CD4-positive, alpha-beta memory T cell (primary cell): Measurements from ENCODE around the gene CENPL. TPM values are rescaled to one million over a fixed set of nuclear protein-coding genes. Genes with fewer than 3 reads are reported as not detected.

Experiments
- CTCF ChIA-PET: fragments of 350-600 bp; sonication (Branson Sonifier 250); formaldehyde crosslinking; loops from one replicate; lab custom pipeline; 2021; ENCODE audit warnings: inconsistent platforms; ENCODE audit not compliant: partially characterized antibody; lab: Charles Lee
- POLR2A ChIA-PET: fragments of 350-600 bp; sonication (Branson Sonifier 250); formaldehyde crosslinking; loops from one replicate; lab custom pipeline; 2021; ENCODE audit not compliant: partially characterized antibody; lab: Charles Lee
- DNase-seq, 5 donors: peaks; one replicate each; pipeline versions ENCODE4 v3.0.0 to v3.0.0-alpha.2; 2020 to 2022; ENCODE audit warnings: mixed read lengths in 1 of 5
- H3K27ac ChIP-seq: one replicate; pipeline ENCODE4 v1.7.0; 2013; ENCODE audit warnings: low read depth, low read length
- H3K27me3 ChIP-seq: 2 replicates; pipeline ENCODE4 v1.7.0; 2013; ENCODE audit warnings: mild to moderate bottlenecking, low read length, moderate library complexity; ENCODE audit not compliant: insufficient read depth
- H3K36me3 ChIP-seq: 2 replicates; pipeline ENCODE4 v1.7.0; 2013; ENCODE audit warnings: mild to moderate bottlenecking, low read length, moderate library complexity; ENCODE audit not compliant: insufficient read depth
- H3K4me1 ChIP-seq: 2 replicates; pipeline ENCODE4 v1.7.0; 2013; ENCODE audit warnings: mild to moderate bottlenecking, low read length, moderate library complexity; ENCODE audit not compliant: insufficient read depth
- H3K4me3 ChIP-seq, 2 donors: one replicate each; pipeline ENCODE4 v1.7.0; 2013; ENCODE audit warnings: low read length in 2 of 2, mild to moderate bottlenecking in 1 of 2
- H3K9me3 ChIP-seq, 2 donors: one replicate each; pipeline ENCODE4 v1.7.0; 2013; ENCODE audit warnings: low read length in 2 of 2, control low read depth in 1 of 2; ENCODE audit not compliant: control insufficient read depth in 1 of 2
- H3K27ac Mint-ChIP-seq, 7 donors: one replicate each; pipeline ENCODE4 v1.8.0; 2020 to 2021; ENCODE audit warnings: mixed read lengths in 7 of 7, mild to moderate bottlenecking in 6 of 7, inconsistent platforms in 3 of 7, moderate library complexity in 3 of 7
- H3K27me3 Mint-ChIP-seq, 2 donors: one replicate each; pipeline ENCODE4 v1.8.0; 2020 to 2021; ENCODE audit warnings: mixed read lengths in 2 of 2
- H3K36me3 Mint-ChIP-seq, 2 donors: one replicate each; pipeline ENCODE4 v1.8.0; 2020 to 2021; ENCODE audit warnings: mixed read lengths in 2 of 2, inconsistent platforms in 1 of 2, mild to moderate bottlenecking in 1 of 2
- H3K4me1 Mint-ChIP-seq, 4 donors: one replicate each; pipeline ENCODE4 v1.8.0; 2020 to 2021; ENCODE audit warnings: mixed read lengths in 4 of 4, mild to moderate bottlenecking in 1 of 4
- H3K4me3 Mint-ChIP-seq, 8 donors: one replicate each; pipeline ENCODE4 v1.8.0; 2020 to 2021; ENCODE audit warnings: mixed read lengths in 8 of 8, mild to moderate bottlenecking in 7 of 8, moderate library complexity in 6 of 8, inconsistent platforms in 3 of 8
- H3K9me3 Mint-ChIP-seq, 8 donors: one replicate each; pipeline ENCODE4 v1.8.0; 2020 to 2021; ENCODE audit warnings: mixed read lengths in 8 of 8, mild to moderate bottlenecking in 5 of 8, inconsistent platforms in 3 of 8, moderate library complexity in 1 of 8
- intact Hi-C: fragments of 100-400 bp; cut with micrococcal nuclease; formaldehyde crosslinking; loops from one replicate; pipeline ENCODE4 v1.15.1; 2023
- polyA plus RNA-seq, 2 donors: library from polyadenylated mRNA; unstranded; fragments of 300-500 nt; fragmentation: Illumina TruSeq; gene quantifications; one replicate each; pipeline ENCODE4 v1.2.3, GENCODE V29; 2021
- total RNA-seq, 2 experiments: library from RNA; stranded (reverse); gene quantifications; one replicate each; pipeline ENCODE4 v1.2.3, GENCODE V29; 2021

The CENPL gene
- total and polyA plus RNA-seq, 4 experiments from 2014 or later = 6.1 to 10.2 (median 8.0) TPM

GRCh38 chr1:173753830-173754229 is 70.9 kb downstream of the CENPL start:
- H3K4me1 Mint-ChIP-seq = peaks cover 0 to 5% (median 0%) of the 10 kb centered on the region in 4 donors
- intact Hi-C loops = no loop called here
- Histone ChIP-seq H3K4me1 (no peaks in the 10 kb centered on the region), H3K4me3 (no peak overlapping the region), H3K36me3 (peaks cover 60% of the 10 kb centered on the region), H3K27me3 (no peaks in the 10 kb centered on the region), H3K9me3 (no peaks in the 10 kb centered on the region), H3K27ac (no peak overlapping the region)
- no peak for DNase-seq
- H3K27me3 Mint-ChIP-seq = no peaks in the 10 kb centered on the region
- H3K9me3 Mint-ChIP-seq = no peaks in the 10 kb centered on the region
- no peak overlapping the region for H3K4me3 Mint-ChIP-seq
- ChIA-PET POLR2A (no interaction called here), CTCF (interaction anchor here (0.7 kb wide), 1 partner anchor 190 kb away, joined by 3 read pairs; no protein-coding TSS in a partner anchor)
- H3K36me3 Mint-ChIP-seq = peaks cover 38 to 79% of the 10 kb centered on the region in 2 donors
- H3K27ac Mint-ChIP-seq = no peak overlapping the region

Other genes with a start within 250 kb of the CENPL start
- gene SLC9C2, start 221.8 kb downstream of the CENPL start, total RNA-seq = not detected
- gene SLC9C2, start 221.8 kb downstream of the CENPL start, polyA plus RNA-seq = not detected
- gene TEX50, start 189.5 kb downstream of the CENPL start, total RNA-seq = not detected
- not detected for gene TEX50, start 189.5 kb downstream of the CENPL start, polyA plus RNA-seq
- gene ANKRD45, start 155.0 kb downstream of the CENPL start, total RNA-seq = not detected
- not detected for gene ANKRD45, start 155.0 kb downstream of the CENPL start, polyA plus RNA-seq
- 10 to 100 TPM; 41.0 to 43.9 TPM for gene KLHL20, start 109.9 kb downstream of the CENPL start, total RNA-seq
- 10 to 100 TPM; 24.5 to 26.7 TPM for gene KLHL20, start 109.9 kb downstream of the CENPL start, polyA plus RNA-seq
- gene DARS2, start 210 bp downstream of the CENPL start, total RNA-seq = 10 to 100 TPM; 13.4 to 13.5 TPM
- gene DARS2, start 210 bp downstream of the CENPL start, polyA plus RNA-seq = 1 to 10 TPM; 3.6 to 9.7 TPM
- 100 to 1,000 TPM; 676 to 709 TPM for gene GAS5, start 43.1 kb upstream of the CENPL start, total RNA-seq
- 100 to 1,000 TPM; 312 to 395 TPM for gene GAS5, start 43.1 kb upstream of the CENPL start, polyA plus RNA-seq
- gene ZBTB37, start 43.5 kb upstream of the CENPL start, total RNA-seq = 10 to 100 TPM; 24.3 to 26.5 TPM
- gene ZBTB37, start 43.5 kb upstream of the CENPL start, polyA plus RNA-seq = 1 to 10 TPM in 1 of 2 donors, under 1 TPM in 1; 0.95 to 2.2 TPM
- gene SERPINC1, start 92.4 kb upstream of the CENPL start, total RNA-seq = not detected
- gene SERPINC1, start 92.4 kb upstream of the CENPL start, polyA plus RNA-seq = not detected
- 10 to 100 TPM; 49.2 TPM for gene RC3H1, start 197.5 kb upstream of the CENPL start, total RNA-seq
- 1 to 10 TPM; 2.0 to 4.8 TPM for gene RC3H1, start 197.5 kb upstream of the CENPL start, polyA plus RNA-seq